HepG2 (cell line): ENCODE measurements around the gene GSK3A.

ENCODE experiments used
- MATR3 ChIP-seq: sonication (generic); formaldehyde crosslinking; IDR thresholded peaks from 2 replicates; pipeline ENCODE4 v1.4.0; 2020; ENCODE audit warnings: missing genetic modification reagents
- MYNN ChIP-seq: sonication (generic); formaldehyde crosslinking; IDR thresholded peaks from 2 replicates; pipeline ENCODE4 v1.4.0; 2020; ENCODE audit warnings: mild to moderate bottlenecking, low read depth, missing genetic modification reagents
- RAD51 ChIP-seq: fragments of 450-650 bp; IDR thresholded peaks from 2 replicates; pipeline ENCODE4 v1.6.1; 2016; ENCODE audit warnings: borderline replicate concordance
- RXRA ChIP-seq: sonication (generic); formaldehyde crosslinking; IDR thresholded peaks from 2 replicates; pipeline ENCODE4 v1.5.1; 2020; ENCODE audit warnings: missing genetic modification reagents
- ZKSCAN1 ChIP-seq: fragments of 150-350 bp; IDR thresholded peaks from 2 replicates; pipeline ENCODE4 v1.6.1; 2014; ENCODE audit warnings: low read length
- TF ChIP-seq, protein P1 (sequence below): sonication (generic); formaldehyde crosslinking; IDR thresholded peaks from 2 replicates; pipeline ENCODE4 v1.8.1; 2023; ENCODE audit warnings: mild to moderate bottlenecking, missing genetic modification reagents, borderline replicate concordance

DNA sequence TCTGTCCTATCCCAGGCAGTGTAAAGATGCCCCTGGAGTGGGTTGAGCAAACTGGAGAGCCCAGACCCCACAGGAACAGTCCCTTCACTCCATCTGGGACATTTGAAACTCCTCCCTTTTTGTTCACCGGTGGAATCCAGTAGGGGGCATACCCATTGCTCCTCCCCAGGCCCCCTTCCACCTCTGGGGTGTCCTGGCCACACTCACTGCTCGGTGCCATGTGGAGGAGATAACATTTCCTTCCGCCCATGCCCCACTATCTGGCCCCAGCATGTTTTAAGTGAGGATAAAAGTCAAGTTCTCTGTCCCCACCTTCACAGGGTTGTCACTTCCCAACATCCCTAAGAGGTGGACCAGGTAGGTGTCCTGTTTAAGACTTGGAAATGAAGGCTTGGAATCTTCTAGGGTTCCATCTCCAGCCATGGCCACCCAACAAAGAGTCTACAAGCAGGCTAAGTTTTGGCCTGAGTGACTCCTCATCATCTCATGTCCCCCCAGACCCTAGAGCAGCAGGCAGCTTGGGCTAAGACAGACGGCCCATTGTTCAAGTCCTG, 13.0 kb downstream of the GSK3A start:
- TF ChIP-seq RXRA (no peak), MATR3 (CRISPR knock-in tag) (no peak), ZKSCAN1 (no peak), RAD51 (no peak), MYNN (no peak)
- TF ChIP-seq, protein P1, sequence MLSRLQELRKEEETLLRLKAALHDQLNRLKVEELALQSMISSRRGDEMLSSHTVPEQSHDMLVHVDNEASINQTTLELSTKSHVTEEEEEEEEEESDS (CRISPR knock-in tag) = no peak
